NCI-H1694 (cell line): ENCODE results near the gene PINK1.
"Not testable (repeated sequence)": the region's sequence is repeated elsewhere in the genome, so short reads cannot be mapped to it uniquely, and the experiment has no call there.

Experiments used
- DNase-seq: peaks from one replicate; lab custom pipeline; 2025; lab: John Stamatoyannopoulos, UW

Gene PINK1

DNA sequence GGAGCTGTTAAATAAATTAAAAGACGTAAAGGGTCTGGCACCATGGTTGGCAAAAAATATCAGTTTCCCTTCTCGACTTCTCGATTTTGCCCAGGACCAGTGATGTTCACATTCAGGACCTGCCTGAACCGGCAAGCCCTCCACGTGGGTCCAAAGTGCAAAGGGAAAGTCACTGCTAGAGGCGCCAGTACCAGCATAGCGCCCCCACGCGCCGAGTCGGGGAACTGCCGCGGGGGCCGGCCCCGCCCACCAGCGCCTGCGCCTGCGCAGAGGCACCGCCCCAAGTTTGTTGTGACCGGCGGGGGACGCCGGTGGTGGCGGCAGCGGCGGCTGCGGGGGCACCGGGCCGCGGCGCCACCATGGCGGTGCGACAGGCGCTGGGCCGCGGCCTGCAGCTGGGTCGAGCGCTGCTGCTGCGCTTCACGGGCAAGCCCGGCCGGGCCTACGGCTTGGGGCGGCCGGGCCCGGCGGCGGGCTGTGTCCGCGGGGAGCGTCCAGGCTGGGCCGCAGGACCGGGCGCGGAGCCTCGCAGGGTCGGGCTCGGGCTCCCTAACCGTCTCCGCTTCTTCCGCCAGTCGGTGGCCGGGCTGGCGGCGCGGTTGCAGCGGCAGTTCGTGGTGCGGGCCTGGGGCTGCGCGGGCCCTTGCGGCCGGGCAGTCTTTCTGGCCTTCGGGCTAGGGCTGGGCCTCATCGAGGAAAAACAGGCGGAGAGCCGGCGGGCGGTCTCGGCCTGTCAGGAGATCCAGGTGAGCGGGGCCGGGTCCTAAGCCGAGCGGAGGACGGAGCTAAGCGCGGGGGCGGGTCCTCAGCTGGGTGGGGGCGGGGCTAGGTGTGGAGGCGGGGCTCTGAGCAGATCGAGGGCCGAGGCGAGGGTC, at the start of gene PINK1:
PINK1 (plus strand) TSS at position 269 of the 875 bp plus-strand sequence; CDS start at position 360, 91 bp downstream.
- DNase-seq, result peak; percentile 8

DNA sequence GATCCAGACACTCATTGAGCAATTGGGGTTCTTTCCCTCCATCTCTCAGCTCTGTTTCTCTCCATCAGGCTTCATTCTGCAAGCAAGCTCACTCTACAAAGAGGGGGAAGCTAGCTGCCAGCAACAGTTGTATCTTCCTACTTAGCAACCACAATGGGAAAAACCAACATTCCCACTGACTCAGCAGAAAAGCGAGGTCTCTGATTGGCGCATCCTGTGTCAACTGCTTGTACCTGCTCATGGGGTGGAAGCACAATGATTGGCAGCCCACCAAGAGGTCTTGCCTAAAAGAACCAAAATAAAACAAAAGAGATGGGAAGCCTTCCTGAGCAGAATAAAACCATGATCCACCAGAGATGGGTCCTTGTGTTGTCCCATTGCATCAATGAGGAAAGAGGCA, 48.4 kb upstream of the PINK1 start:
- no peak for DNase-seq

- no peak for DNase-seq
Measured at GRCh38 chr1:20586953-20587660, 46.2 kb upstream of the PINK1 start.

DNA sequence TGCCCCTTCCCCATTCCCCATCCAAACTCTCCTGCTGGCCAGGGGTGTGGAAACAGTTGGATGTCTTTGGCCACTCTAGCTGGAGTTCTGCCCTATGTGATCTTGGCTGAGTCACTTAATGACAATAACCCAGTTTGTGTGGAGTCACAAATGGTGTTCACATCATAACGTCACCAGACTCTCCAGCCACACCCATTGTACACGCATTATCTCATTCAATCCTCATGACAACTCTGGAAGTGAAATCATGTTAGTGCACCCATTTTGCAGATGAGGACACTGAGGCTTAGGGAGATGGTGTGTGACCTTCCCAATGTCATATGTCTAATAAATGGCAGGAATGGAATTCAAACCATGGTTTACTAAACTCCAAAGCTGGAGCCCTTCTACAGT, 45.6 kb upstream of the PINK1 start:
- DNase-seq, result no peak

- DNase-seq, result no peak
Measured at GRCh38 chr1:20588634-20589225, 44.5 kb upstream of the PINK1 start, which contains the start of gene CDA. CDA (plus strand) TSS chr1:20589097; CDS start chr1:20589130, 33 bp downstream.

DNA sequence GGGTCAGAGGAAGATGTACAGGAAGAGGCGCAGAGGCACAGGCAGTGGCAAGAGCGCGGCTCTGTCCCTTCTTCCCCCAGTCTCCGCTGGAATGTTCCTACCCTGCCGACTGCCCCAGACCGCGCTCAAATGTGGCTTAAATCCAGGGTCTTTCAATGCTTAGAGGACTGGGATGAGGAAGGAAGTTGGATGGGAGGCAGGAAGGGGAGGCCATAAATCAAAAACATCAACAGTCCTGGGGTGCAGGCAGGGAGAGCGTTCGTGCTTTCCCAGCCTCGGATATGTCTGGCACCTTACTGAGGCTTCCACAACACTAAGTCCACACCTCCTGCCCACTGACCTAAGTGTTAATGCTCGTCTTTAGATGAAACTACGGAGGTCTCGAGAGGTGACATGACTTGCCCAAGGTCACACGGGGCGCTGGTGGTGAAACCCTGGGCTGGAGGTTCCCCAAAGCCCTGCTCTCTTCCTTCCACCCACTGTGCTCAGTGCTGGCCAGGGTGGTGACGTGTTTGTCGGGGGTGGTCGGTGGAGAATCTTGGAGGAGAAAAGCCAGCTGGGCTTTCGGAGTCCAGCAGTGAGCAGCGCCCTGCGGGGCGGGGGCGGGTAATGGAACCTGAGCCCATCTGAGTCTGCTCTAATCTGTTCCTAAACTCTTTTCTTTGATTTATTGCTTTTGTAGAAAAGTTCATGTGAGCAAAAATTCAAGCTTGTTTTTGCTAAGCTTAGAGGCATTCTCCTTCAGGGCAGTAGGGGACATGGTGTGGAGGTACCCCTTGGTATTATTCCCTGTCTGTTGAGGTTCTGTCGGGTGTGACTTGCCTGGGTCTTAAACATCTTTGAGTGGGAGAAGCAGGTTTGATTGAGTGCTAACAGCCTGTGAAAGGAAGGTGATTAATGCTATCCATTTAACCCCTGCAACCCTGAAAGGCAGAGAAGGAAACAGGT, 43.7 kb upstream of the PINK1 start:
- no peak for DNase-seq

DNA sequence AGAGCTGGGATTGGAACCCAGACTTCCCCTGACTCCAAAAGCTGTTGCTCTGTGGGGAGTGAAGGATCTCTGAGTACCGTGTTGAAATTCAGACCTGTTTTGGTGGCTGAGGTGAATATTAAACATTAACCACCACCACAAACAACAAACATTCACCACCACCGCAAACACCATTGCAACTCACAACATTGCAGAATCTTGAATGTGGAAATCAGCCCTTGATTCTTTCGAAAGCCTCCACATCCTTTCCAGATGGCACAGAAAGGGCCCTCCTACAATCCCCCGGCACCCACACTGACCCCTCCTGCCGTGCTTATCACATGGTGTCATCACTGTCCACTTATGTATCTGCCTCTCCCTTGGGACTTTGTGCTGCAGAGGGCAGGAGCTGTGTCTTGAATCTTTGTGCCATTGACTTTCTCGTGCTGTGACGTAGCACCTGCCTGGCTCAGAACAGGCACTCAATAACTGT, 42.9 kb upstream of the PINK1 start:
- DNase-seq, result no peak

- DNase-seq, result no peak
Measured at GRCh38 chr1:20593756-20594155, 39.5 kb upstream of the PINK1 start.

GRCh38 chr1:20594746-20595145, 38.5 kb upstream of the PINK1 start:
- DNase-seq, result no peak

DNA sequence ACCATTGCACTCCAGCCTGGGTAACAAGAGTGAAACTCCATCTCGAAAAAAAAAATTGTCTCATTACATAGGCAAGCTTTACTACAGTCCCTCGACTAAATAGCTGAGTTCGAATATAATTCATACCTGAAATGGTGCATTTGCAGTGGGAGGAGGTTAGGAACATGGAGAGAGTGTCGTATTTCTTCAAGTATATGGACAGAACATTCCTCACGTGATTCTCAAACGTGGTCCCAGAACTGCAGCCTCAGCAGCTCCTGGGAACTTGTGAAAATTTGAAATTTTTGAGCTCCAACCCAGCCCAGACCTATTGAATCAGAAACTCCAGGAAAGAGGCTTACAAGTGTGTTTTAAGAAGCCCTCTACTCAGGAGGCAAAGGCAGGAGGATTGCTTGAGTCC, 37.2 kb upstream of the PINK1 start:
- no peak for DNase-seq

- DNase-seq, result no peak
Measured at GRCh38 chr1:20597650-20598049, 35.6 kb upstream of the PINK1 start.

DNA sequence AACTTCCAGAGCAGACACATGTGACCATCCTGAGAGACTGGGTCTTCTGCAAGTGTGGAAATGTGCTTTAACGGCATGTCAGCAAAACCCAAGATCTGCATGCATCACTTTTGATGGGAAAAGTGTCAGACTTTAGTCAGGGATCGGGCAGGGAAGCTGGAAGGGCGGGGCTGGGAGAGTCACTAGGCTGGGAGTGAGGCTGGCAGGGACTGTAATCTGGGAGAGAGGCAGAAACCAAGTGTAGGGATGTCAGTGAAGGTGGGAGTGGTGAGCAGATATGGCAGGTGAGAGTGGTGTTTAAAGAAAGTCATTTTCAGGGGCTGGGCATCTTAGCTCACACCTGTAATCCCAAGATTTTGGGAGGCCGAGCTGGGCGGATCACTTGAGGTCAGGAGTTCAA, 33.1 kb upstream of the PINK1 start:
- no peak for DNase-seq

GRCh38 chr1:20601129-20601825, 32.0 kb upstream of the PINK1 start:
- DNase-seq, result no peak

GRCh38 chr1:20602851-20603450, 30.3 kb upstream of the PINK1 start:
- DNase-seq, result no peak

DNA sequence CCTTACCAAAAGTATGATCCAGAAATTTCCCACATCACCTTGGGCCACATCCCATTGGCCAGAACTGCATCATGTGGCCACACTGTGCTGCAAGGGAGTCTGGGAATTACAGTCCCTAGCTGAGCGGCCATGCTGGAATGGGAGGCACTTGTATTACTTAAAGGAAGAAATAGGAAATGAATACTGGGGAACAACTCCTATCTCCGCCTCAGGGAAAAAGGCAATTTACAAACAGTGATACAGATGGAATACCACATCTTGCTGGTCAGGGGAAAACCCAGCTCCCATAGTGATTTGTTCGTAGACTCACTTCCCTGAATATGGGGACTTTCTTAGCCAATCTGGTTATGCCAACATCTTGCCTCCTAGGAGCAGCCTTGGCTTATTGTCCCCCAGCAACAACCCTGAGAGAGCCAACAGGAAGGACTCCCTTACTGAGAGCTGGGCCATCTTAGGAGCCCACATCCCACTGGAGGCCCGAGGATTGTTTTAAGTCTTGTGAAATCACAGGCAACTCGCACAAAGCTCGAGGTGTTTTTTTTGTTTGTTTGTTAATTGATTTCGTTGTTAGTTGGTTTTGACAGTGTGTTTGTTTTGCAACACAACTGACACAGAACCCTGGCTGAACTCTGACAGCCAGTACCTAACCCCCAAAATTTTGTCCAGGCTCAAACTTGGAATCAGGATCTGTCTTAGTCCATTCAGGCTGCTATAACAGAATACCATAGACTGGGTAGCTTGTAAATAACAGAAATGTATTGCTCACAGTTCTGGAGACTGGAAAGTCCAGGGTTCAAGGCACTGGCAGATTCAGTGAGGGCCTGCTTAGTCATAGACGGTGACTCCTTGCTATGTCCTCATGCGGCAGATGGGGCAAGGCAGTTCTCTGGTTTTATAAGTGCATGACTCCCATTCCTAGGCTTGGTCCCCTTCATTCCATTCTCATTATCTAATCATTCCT, 29.5 kb upstream of the PINK1 start:
- DNase-seq, result no peak

DNA sequence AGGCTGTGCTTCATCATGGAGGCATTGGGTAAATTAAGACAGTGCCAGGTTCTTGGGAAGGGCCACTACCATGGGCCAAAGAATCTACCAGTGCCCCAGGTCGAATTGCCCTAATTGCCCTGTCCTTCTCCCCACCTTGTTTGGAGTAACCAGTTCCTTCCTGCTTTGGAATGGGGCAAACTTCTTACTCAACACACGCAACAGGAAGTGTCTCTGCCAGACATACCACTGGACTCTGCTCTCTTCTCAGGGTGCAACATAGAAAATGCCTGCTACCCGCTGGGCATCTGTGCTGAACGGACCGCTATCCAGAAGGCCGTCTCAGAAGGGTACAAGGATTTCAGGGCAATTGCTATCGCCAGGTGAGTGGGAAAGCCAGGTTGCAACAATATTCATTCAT, 28.6 kb upstream of the PINK1 start:
- DNase-seq, result no peak

DNA sequence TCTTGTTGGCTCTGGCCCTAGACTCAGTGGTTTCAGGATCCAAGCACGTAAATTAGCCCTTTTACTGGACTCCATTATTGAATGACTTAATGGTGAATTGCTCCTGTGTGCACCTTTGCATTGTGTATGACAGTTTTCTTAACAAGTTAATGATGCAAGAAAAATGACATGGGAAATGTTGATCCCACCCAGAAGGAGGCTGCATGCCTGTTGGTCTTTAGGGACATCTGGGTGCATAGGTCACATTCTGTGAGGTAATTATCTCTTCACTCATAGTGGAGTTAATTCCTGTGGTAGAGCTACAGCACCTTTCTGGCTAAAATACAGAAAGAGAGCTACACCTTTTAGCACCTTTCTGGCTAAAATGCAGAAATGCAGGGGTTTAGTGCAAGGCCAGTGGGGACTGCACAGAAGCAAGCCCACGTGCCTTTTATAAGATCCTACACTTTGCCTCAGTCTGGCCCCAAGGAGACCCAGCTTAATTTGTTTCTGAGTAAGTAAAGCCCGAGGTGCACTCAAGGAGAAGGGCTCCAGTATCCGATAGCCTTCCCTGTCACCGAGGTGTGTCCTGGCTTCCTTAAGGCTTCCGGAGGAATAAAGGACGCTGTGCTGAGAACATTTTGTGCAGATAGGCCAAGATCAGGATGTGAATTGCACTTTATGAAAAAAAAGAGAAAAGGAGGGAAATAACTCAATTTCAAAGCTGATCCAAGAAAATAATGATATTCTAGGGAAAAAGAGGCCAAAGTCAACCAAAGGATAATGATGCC, 26.3 kb upstream of the PINK1 start:
- DNase-seq, result not testable (repeated sequence)

- DNase-seq, result no peak
Measured at GRCh38 chr1:20609541-20609940, 23.7 kb upstream of the PINK1 start.

- DNase-seq, result no peak
Measured at GRCh38 chr1:20610970-20611369, 22.3 kb upstream of the PINK1 start.
